Activated T-cell treated with anti-CD3 and anti-CD28 coated beads, Interleukin-2, amount 50 U/mL, for 48 hours (primary cell): ENCODE data around the gene GTF3C4.

Experiments
- DNase-seq, 2 experiments: peaks; one replicate each; pipeline ENCODE4 v3.0.0-alpha.2; 2020

Gene GTF3C4, protein sequence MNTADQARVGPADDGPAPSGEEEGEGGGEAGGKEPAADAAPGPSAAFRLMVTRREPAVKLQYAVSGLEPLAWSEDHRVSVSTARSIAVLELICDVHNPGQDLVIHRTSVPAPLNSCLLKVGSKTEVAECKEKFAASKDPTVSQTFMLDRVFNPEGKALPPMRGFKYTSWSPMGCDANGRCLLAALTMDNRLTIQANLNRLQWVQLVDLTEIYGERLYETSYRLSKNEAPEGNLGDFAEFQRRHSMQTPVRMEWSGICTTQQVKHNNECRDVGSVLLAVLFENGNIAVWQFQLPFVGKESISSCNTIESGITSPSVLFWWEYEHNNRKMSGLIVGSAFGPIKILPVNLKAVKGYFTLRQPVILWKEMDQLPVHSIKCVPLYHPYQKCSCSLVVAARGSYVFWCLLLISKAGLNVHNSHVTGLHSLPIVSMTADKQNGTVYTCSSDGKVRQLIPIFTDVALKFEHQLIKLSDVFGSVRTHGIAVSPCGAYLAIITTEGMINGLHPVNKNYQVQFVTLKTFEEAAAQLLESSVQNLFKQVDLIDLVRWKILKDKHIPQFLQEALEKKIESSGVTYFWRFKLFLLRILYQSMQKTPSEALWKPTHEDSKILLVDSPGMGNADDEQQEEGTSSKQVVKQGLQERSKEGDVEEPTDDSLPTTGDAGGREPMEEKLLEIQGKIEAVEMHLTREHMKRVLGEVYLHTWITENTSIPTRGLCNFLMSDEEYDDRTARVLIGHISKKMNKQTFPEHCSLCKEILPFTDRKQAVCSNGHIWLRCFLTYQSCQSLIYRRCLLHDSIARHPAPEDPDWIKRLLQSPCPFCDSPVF

DNA sequence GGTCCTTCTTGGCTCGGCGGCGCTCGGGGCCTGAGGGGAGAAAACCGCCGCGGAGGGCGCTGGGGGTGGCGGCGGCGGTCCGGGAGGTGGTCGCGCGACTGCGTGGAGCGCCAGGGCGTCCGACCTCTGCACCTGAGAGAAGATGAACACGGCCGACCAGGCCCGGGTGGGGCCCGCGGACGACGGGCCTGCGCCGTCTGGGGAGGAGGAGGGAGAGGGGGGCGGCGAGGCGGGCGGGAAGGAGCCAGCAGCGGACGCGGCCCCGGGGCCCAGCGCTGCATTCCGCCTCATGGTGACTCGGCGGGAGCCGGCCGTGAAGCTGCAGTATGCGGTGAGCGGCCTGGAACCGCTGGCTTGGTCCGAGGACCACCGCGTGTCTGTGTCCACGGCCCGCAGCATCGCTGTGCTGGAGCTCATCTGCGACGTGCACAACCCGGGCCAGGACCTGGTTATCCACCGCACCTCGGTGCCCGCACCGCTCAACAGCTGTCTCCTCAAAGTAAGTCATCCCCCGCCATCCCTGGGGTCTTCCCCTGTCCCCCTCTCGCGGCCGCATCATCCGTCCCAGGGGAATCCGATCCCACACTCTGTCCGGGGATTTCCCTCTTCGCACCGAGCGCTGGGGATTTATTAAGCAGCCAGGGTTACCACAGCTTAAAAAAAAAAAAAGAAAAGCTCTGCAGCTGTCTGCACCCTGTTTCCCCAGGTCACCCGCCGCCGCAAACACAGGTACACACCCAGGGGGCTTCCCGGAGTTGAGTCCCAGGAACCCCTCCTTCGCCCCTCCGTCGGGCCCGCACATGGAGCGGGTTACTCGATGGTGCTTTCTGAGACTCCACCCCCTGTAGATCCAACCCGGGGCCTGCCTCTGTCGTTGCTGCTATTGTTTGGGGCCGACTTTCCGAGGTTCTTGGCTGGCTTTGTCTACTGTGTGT, at the start of gene GTF3C4:
Gene GTF3C4, plus strand, starts transcription at position 8 of the 935 bp plus-strand sequence. Its CDS starts 135 bp downstream, at position 143.
- peak; percentile 49 to 58 for DNase-seq

DNA sequence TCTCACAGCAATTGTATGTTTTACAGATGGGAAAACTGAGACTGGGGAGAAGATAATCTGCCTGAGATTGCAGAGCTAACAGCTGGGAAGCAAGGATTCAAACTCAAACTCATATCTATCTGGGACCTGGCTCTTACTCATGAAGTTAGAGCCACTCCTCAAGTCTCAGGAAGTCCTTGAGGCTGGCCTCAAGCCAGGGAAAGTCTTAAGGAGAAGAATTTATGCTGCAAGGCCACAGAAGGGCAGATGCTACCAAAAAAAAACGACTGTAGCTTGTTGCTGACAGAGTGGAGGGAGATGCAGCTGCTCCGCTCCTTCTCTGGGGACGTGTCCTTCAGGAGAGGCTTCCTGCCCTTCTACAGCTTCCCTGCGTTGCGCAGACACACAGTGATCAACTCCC, 48.1 kb upstream of the GTF3C4 start:
- no peak for DNase-seq

DNA sequence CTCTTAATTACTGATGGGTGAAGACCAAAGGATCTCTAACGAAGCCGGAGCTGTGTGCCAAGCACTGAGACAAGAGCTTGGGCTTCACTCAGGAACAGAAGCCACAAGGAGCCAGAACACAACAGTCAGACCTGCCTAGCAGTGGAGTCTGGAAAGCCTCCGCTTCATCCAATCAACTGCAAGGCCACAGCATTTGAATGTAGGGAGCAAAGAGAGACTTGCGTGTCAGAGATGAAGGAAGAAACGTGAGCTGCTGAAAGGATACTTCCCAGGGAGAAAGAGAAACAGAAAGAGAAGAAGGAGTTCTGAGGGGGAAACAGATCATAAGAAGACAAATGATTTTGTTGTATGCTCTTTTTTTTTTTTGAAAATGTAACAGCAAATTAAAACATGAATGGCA, 44.0 kb upstream of the GTF3C4 start:
- no peak for DNase-seq

DNA sequence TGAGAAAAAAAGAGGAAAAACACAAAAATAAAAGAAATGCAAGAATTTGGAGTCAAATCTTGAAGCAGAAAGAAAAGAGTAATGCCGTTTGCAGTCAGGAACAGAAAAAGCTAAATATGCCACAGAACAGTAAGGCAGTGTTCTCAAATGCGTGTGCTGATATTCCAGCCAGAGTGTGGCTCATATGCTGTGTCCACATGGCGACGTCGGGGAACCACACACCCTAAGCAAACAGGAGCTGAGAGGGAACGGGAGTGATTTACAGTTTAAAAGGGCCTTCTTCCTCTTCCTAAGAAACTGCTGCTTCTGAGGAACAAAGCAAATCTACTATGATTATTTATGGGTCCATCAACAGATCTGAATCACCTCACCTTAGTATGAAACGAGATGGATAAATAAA, 43.2 kb upstream of the GTF3C4 start:
- DNase-seq: no peak

DNA sequence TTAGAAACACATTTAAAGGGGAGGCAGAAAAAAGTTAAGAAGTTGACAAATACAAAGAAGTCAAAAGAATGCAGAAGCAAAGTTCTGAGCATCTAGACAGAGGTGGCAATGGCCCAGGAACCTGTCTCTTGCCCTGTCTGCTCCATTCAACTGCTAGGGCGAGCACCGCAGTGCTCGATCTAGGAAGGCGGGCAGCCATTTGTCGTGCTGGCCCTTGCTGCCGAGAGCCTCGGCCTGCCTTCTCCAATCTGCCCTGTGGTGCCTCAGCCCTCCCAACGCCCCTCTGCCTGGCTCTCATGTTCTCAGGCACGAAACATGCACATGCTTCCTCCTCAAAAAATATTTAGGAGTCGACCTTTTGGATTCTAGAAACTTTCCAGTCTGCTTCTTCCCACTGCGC, 42.7 kb upstream of the GTF3C4 start:
- no peak for DNase-seq

DNA sequence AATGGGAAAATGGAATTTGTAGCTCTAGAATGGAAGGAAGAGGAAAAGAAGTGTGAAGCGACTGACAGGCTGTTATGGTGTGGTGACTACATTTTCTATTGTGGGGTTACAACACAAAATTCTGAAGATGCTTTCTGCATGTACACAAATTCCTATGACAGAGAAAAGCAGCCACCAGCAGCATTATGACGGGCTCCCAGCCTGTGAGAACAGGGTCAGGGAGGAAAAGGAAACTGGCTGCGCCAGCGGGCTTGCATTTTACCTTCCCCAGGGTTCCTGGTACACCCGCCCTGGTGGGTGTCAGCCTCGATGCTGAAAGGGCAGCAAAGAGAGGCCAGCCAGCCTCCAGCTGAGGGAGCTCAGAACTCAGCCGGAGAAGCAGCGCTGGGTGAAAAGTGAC, 41.5 kb upstream of the GTF3C4 start:
- no peak for DNase-seq

DNA sequence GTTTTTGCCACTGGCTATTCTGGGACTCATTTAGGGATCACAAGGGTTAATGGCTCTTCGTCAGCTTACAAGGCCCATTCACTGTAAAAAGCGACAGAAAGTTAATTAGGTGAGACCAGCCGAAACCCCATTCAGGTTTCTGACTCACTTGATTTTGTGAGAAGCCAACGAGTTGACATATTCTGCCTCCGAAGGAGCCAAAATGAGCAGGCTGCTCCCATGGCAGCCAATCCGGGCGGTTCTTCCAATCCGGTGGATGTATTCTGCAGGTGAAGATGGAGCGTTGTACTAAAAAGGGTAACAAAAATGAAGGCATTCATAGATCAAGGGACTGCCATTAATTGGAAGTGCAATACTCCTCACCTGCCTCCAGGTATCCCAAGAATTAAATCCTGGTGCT, 40.1 kb upstream of the GTF3C4 start:
- no peak for DNase-seq

DNA sequence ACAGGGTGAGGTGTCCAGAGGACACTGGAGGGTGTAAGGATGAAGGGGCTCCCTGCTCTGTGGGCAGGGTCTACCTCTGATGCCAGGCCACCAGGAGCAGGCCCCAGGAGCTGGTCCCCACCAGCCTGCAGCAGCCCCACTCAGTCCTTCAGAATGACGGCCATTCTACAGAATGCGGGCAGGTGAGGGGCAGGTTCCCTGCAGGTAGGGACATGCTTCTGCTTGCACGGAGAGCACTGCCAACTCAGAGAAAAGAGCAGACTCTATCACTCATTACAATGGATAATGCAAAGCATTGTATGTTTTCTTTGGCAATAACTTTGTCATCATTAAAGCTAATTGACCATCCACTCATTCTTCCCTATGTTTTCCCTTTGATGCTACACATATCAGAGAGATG, 39.5 kb upstream of the GTF3C4 start:
- DNase-seq: no peak

DNA sequence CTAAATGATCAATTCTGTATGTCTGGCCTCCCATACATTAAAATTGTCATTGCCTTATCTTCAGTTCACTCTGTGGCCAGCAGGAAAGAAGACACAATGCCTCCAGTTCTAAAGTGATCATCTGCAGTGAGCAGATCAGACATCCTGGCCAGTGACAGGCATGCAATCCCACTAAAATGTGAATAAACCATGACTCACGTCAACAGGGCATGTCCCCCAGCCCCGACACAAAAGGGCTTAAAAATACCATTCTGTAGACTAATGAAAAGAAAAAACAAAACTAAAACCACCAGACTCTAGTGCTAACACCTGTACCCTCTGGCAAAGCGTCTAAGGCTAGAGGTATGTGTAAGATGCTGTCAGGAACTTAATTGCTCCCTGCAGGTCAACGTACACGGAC, 39.0 kb upstream of the GTF3C4 start:
- DNase-seq: no peak

DNA sequence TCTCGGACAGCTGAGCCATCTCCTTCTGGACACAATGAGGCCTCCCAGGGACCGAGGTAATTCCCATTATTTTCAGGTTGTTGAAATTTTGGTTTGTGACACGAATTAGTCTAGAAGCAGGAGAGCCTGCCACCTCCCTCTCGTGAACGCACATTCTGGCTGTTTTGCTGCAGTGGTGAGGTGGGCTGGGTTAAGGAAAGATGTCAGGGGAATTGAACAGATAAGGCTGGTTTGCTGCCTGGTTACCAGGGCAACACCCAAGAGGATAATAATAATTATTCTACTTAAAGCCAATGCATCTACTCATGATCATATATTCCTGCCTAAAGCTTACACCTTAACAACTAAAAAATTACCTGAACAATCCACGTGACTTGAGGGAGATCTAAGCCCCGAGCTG, 38.6 kb upstream of the GTF3C4 start:
- no peak for DNase-seq

DNA sequence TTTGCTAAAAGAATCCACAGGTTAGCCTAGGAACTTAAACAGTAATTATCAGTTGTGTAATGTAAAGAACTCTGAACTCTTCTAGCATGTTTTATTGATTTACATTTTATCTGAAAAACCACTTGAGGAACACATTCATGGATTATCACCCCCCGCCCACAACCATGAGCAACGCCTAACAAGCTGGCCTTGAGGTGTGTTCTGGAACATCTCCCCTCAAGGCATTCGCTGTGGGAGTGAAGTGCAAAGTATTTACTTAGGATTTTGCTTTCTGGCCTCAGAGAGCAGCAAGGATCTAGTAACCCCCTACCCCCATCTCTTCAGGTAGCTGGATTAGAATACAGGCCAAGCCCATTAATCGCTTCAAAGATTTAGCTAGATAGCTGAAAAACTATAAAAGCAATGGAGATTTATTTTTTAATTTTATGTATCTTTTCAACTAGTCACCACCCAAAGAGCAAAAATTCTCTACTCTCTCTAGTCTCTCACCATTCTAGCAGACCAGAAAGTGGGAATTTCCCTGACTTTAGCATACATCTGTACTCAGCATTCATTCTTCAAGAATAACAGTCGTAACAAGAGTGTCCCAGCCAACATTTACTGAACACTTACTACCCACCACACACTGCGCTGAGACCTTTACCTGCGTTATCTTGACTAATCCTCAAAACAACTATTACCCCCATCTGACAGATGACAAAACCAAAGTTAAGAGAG, 37.7 kb upstream of the GTF3C4 start:
- DNase-seq: no peak

DNA sequence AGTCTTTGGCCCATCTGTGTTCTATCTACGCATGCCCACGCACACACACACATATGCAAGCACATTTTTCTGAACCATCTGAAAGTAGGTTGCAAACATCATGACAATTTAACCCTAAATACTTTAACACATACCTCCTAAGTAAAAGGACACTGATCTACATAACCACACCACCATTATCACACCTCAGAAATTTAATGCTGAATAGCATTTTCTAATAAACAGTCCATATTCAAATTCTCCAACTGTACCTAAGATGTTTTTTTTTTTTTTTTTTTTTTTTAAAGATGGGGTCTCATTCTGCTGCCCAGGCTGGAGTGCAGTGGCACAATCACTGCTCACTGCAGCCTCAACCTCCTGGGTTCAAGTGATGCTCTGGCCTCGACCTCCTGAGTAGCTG, 35.9 kb upstream of the GTF3C4 start:
- DNase-seq: no peak

DNA sequence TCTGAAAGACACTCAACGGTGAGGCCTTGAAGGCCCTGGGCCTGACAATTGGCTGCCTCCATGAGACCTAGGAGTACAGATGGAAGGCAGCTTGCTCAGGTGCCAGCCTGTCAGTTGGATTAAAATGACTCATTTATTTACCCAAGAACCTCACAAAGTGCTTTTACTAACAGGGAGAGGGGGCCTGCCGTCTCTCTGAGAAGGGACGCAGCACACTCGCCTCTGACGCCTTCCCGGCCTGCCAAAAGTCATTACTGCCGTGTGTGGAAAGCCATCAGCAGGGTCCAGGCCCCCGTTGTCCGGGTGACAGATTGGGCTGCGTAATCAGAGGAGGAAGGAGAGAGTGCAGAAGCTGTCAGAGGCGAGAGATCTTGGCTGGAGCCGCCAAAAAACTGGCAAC, 32.9 kb upstream of the GTF3C4 start:
- DNase-seq: no peak

DNA sequence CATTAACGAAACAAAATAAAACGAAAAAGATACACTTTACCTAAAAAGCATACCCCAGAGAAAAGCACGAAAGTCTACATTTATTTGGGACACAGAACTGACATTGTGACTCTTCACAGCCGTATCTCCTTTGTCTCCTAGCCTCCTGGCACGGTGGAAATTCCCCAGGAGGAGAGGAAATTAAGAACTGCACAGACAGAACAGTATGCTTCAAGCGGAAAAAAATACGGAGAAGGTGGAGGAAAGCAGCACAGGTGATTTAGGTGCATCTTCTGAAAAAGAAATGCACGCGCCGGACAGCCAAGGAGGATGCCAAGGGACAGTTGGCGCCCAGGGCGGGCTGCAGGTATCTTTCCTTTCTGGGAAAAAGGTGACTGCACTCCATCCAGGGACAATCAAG, 32.5 kb upstream of the GTF3C4 start:
- DNase-seq: no peak

DNA sequence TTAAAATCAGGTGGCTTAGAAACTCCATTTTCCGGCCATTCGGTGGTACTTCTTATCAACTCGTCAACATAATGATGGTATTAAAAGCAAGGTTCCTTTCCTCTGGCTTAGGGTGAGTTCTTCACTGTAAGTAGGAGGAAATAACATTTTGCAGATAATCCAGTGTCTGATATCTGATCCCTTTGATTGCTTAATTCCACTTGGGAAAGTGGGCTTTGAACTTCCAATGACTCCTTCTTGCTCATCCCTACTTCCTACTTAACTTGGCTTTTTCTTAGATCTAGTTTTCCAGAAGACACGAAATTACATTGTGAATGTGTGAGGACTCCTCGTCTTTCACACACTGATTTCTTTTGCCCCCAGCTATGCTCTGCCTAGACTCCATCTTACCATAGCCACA, 32.0 kb upstream of the GTF3C4 start:
- no peak for DNase-seq

DNA sequence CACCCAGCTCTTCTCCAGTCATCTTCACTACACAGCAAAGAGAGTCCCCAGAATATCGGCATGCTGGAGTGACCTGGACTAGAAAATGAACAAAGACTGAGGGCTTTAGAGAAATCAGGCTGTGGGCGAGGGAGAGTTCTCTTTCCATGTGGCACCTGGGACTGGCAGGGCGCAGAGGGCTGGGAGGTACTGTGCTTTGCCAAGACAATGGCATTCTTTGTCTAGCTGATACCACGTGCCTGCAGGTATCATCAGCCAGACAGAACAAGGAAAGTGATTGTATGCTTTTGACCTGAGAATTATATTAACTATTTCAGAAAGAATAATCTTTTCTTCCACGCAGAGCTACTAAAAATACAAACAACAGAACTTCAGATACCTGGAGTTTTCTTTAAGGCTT, 30.9 kb upstream of the GTF3C4 start:
- DNase-seq: no peak

DNA sequence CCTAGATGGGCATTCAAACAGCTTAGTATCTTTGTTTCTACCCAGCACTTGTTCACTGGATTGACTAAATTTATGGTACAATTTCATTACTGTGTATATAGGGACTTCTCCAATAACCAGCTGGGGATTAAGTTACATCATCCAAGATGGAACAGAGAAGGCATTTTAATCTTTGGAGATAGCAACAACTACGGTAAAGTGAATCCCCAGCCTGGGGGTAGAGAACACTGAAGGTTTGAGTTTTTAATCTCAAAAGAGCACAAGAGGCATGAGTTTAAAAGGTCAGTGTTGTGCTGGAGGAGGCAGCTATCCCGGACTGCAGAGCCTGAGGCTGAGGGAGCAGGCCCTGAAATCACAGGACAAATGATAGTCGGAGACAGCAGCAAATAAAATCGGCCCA, 29.0 kb upstream of the GTF3C4 start:
- no peak for DNase-seq

DNA sequence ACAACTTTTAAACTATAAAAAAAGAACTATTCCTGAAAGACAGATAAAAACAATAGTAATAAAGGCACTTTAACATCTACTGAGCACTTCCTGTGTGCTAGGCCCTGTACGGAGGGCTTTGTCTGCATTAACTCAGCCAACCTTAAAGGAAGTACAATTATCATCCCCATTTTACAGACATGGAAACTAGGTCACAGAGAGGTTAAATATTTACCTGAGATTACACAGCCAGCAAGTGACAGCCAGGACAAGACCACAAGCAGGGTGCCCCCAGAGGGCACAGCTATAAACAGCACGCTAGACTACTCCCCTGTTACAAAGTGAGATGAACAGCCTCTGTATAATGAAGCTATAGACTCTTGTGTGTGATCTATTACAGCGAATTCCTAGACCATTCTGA, 26.0 kb upstream of the GTF3C4 start:
- no peak for DNase-seq

DNA sequence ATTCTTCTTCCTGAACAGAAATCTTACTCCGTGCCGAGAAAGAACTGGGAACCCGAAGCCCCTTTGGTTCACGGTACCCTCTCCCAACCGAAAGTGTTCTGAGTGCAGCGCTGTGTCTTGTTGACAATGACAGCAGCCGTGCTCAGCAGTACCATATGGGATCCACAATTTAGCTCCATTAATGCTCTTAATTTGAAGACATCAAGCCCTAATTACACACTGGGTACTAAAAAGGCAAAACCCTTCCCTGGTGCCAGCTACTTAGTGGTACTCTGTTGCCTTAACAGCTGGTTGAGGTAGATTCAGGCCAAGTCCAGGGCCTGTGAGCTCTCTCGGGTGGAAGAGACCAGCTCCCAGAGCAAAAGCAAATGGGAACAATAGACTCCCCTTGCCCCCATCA, 25.0 kb upstream of the GTF3C4 start:
- no peak for DNase-seq

DNA sequence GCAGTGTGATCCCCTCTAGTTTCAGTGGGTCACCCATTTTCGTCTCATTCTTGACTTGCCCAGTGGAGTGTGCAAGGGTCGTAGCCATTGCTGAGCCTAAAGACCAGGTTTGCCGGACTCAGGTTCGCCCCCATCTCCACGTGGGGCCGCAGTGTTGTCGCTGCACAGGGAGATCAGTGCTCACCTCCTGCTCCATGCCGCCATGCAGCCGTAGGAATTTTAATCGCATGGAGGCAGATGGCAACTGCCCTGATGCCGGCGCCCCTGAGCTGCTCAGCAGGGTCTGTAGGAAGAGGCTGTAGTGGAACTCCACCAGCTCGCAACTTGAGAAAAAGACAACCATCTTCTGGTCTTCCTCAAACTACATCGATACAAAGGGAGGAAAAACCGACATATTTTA, 24.6 kb upstream of the GTF3C4 start:
- no peak for DNase-seq

DNA sequence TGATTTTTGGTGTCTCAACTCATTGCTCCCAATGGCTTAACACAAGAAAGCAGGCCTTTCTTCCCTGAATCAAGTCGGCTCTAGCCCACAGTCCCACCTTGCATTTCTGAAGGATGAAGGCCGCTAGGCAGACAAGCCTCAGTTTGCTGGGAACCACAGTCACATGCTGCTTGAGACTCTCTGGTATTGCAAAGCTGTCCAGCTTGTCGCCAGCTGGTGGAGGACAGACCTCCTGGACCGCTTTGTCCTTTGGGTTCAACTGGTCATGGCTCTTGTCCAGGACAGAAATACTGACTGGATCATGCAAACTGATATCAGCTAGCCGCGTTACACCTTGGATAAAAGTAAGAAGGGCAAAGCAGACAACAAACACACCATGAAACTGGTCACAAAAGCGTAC, 23.5 kb upstream of the GTF3C4 start:
- DNase-seq: no peak

DNA sequence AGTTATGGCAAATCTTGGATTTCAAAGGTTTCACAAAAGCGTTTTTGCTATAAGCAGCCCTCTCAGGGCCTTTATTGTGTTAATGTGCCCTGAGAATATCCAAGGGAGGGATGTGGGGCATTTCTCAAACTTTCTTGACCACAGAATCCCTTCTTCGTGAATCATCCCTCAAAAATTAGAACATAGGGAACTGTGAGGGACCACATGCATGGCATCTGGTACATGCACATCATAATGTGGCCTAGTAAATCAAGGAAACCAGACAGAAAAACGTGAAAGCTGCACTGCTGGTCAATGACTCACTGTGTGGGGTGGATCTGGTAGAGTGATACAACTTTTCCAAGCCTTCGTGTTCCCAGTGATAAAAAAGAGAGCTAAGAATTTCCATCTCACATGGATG, 22.9 kb upstream of the GTF3C4 start:
- no peak for DNase-seq

DNA sequence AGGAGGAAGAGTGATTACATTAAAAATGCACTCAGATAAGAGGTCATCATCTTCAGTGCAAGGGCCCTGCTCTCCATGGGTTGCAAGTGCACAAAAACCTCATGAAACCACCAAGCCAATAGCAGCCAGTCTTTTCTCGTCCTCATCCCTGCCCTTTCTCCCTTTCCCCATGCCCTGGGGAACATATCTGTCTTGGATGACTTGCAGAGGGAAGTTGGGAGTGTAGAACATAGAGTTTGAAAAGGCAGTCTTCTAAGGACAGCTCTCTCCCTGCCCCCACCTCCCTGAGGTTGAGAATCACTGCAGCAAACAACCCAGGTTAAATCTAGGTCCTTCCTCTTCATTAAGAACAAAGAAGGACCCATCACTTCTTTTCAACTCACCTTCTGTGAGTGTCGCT, 22.5 kb upstream of the GTF3C4 start:
- no peak for DNase-seq
